Hematopoietic multipotent progenitor cell treated with erythropoietin and hydrocortisone succinate and interleukin-3 and kit ligand, for 4 days (in vitro differentiated cells): ENCODE measurements around the gene CACNA2D4.

Source experiments
- DNase-seq: peaks from one replicate; pipeline ENCODE4 v3.0.0-alpha.2; 2015

CACNA2D4 gene

DNA sequence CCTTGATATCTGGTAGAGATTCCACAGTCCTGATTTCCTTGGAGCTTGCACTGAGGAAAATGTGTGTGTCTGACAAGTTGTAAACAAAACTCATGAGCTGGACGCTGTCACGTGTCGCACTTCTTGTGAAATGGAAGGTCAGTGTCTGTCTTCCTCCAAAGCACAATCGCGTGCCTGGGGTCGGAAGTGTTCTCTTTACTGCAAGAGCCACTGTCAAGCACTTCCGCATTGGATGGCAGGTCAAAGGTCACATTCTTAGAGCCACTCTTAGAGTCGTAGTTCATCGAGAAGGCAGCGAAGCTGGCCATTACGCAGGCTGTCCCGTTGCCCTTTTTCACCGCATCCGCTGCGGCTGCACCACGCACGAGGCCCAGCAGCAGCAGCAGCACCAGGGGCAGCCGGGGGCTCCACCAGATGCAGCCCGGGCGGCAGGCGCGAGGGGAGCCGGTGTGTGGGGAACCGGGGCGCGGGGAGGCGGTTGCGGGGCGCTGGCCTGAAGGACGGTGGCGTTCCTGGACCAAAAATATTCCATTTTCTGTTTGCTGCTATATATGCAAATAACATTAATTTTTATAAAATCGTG lies 53.1 kb downstream of the CACNA2D4 start:
- DNase-seq: no peak

DNA sequence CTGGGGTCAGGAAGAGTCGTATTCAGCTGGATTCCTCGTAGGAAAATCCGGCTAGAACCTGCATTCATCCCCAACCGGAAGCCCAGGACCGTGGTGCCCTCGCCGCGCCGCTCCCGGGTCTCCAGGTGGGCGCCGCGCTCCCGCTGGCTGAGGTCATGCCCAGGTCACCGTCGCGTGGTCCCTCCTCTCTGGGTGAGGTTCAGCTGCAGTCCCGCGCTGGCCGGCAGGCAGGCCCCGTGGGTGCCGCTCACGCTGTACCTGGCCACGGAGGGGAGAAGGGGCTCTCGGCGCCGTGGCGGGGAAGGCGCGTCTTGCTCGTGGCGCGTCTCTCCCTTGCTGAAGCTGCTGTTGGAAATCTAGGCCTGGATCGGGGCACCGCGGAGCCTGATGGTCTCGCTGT lies 53.6 kb downstream of the CACNA2D4 start:
- no peak for DNase-seq

DNA sequence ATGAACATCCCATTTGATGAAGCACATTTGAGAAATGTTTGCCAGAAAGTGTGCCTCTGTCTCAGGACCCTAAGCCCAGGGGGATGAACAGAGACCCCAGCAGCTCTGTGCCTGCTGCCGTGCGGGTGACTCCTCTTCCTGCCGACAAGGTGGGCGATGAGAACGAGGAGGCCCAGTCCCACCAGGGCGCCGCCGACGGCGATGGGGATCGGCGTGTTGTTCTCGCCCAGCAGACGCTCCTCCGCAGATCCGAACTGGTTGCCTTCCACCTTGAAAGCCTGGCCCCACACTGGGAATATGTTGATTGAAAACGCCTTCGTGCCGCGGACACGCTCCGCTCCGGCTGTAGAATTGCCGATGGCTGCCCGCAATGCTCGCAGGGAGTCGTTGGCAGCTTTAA lies 54.0 kb downstream of the CACNA2D4 start:
- no peak for DNase-seq

DNA sequence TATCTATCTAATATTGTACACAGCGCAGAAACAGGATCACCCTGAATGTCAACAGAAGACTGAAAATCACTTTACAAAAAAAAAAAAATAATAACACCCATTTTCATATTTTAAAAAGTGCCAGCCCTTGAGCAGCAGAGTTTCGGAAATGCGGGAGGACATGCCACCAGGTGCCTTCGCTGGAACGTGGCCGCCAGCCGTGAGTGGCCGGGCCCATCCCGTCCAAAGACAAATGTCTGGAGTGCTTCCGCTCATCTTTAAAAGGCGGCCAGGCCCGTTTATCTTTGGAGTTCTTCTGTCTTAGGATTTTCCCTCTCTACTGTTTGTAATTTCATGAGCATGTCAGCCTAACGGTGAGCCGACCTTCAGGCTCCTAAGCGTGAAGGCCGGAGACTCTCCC lies 54.6 kb downstream of the CACNA2D4 start:
- no peak for DNase-seq

GRCh38 chr12:1862973-1863372 lies 55.5 kb downstream of the CACNA2D4 start:
- no peak for DNase-seq

GRCh38 chr12:1859643-1860042 lies 58.8 kb downstream of the CACNA2D4 start:
- no peak for DNase-seq

DNA sequence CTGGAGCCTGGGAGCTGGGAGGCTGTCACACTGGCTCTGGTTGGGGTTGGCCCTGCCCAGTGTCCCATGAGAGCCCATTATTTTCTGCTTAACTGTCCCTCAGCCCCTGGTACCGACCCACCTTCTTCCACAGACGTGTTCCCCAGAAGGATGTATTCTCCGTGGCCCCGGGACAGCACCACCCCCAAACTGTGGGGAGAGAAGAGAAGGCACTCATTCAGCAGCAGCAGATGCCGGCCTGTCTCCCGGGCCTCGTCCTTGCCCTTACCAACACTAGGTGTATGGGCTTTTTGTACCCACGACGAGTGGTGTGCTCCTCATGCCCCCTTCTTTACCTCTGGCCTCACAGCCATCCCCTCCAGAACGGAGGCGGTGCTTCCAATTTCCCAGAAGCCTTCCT lies 60.0 kb downstream of the CACNA2D4 start:
- no peak for DNase-seq

- DNase-seq: no peak
These were observed 60.6 kb downstream of the CACNA2D4 start for GRCh38 chr12:1857821-1858220.

DNA sequence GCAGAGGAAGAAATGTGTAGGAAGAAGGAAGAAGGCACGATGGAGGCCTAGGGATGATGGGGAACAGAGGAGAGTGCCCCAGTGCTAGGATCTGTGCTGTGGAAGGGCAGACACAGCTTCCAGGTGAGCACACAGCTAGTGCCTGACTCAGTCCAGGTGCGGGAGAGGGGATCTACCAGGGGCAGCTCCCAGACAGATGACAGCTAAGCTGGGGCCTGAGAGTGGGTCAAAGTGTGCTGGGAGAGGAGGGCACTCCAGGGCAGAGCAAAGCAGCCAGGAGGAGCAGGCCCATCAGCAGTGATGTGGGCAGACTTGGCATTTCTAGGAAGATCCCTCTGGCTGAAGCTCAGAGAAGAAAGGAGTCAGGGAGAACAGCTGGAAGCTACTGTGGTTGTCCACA lies 61.4 kb downstream of the CACNA2D4 start:
- DNase-seq: no peak

DNA sequence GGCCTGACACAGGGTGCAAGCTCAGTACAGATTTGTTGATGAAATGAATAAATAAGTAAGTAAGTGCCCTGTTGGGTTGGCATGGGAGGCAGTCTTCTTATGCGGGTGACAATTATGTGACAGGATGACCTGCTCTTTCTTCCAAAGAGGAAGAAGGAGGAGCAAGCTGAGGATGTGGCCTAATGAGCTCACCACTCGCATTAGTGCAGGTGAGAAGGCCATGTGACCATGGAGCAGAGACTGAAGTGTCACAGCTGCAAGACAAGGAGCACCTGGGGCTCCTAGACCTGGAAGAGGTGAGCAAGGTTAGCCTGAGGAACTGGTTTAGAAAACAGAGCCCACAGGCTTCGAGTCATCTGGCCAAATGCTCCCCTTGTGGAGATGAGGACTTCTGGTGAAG lies 63.2 kb downstream of the CACNA2D4 start:
- peak; percentile 9 for DNase-seq

- DNase-seq: no peak
These were observed 64.7 kb downstream of the CACNA2D4 start for GRCh38 chr12:1853716-1854115.

- DNase-seq: no peak
These were observed 66.4 kb downstream of the CACNA2D4 start for GRCh38 chr12:1852076-1852475.

- no peak for DNase-seq
These were observed 67.2 kb downstream of the CACNA2D4 start for GRCh38 chr12:1851151-1851701.

- no peak for DNase-seq
These were observed 69.7 kb downstream of the CACNA2D4 start for GRCh38 chr12:1848745-1849144.

DNA sequence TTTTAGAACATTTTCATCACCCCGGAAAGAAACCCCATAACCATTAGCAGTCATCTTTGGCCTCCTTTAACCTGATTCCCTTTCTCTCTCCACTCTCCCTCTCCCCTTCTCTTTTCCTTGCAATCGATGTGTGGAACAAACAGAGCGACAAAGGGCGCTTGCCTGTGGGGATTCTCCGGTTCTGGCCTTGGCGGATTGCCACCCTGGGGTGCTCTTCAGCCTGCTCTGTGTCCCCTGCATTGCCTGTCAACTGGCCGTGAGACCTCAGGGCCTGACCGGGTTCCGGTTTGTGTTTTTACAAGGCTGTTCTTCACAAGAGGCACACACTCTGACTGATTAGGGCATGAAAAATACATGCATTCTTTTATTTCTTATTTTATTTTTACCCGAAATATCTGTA lies 70.3 kb downstream of the CACNA2D4 start:
- DNase-seq: no peak

- no peak for DNase-seq
These were observed 71.0 kb downstream of the CACNA2D4 start for GRCh38 chr12:1847411-1847810.

- no peak for DNase-seq
These were observed 71.7 kb downstream of the CACNA2D4 start for GRCh38 chr12:1846421-1847405.

- no peak for DNase-seq
These were observed 72.6 kb downstream of the CACNA2D4 start for GRCh38 chr12:1845886-1846285.

- DNase-seq: no peak
These were observed 73.0 kb downstream of the CACNA2D4 start for GRCh38 chr12:1845427-1845826.

DNA sequence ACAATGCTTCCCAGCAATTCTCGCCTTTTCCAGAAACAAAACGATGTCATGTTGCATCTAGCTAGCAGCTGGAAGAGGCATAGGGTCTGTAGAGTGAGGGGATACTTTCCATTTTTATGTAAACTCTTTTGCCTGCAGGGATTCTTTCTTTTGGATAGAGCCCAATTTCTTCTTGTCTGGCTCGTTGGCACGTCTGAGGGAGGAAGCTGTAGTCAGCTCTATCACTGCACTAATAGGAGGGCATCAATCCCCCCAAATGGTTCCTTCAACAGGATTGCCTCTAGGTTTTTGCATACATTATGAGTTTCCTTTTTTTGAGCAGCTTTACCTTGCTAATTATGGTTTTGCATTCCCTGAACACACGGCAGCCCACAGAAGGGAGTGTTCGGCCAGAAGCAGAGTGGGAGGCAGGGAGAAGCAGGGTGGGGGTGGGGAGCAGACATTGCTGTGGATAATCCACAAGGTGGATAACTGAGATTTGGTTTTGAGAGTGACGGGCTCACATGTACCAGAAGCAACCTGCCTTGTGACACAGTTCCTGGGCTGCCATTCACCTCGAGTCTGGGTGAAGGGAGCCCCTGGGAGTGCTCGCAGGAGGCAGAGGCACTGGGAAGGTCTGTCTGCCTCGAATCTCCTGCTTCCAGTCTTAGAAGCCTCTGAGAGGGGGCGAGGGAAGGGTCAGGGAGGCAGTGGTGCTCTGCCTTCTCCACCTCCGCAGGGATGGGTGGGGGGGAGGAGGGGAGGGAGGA lies 73.6 kb downstream of the CACNA2D4 start:
- DNase-seq: no peak

DNA sequence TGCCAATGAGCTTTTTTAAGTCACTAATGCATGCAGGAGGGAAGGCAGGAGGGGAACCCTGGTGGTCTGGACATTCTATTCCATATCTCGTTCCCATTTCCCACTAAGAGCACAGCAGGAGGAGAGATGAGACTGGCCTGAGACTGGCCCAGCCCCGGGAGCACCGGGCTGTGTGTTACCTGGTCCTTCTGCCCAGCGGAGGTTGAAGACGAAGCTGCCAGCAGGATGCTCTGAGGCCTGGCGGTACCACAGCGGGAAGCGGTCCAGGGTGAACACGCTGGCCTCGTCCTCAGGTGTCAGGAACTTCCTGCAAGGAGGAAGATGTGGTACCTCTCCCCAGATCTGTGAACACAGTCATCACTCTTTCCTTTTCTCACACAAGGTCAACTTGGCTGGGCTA lies 74.2 kb downstream of the CACNA2D4 start:
- no peak for DNase-seq

- DNase-seq: no peak
These were observed 74.8 kb downstream of the CACNA2D4 start for GRCh38 chr12:1843641-1844005.

GRCh38 chr12:1842905-1843640 lies 75.4 kb downstream of the CACNA2D4 start:
- DNase-seq: no peak
